HG02759 (cell line): ENCODE data around the gene KANK4.

Experiments used
- ATAC-seq: cut with Tn5 transposase; IDR thresholded peaks from one replicate; pipeline ENCODE4 v1.9.1; 2021; ENCODE audit warnings: mild to moderate bottlenecking, moderate library complexity; ENCODE audit not compliant: unreplicated experiment

Gene KANK4

GRCh38 chr1:62337706-62338631, 18.7 kb upstream of the KANK4 start:
- no peak for ATAC-seq

GRCh38 chr1:62336995-62337705, 17.9 kb upstream of the KANK4 start:
- ATAC-seq, result no peak

- no peak for ATAC-seq
Measured at GRCh38 chr1:62336638-62336994, 17.4 kb upstream of the KANK4 start.

GRCh38 chr1:62335656-62336055, 16.4 kb upstream of the KANK4 start:
- ATAC-seq, result no peak

- no peak for ATAC-seq
Measured at GRCh38 chr1:62334434-62334985, 15.3 kb upstream of the KANK4 start.

GRCh38 chr1:62333441-62333840, 14.2 kb upstream of the KANK4 start:
- no peak for ATAC-seq

GRCh38 chr1:62327360-62328055, 8.3 kb upstream of the KANK4 start:
- ATAC-seq, result no peak

- ATAC-seq, result no peak
Measured at GRCh38 chr1:62325681-62326080, 6.4 kb upstream of the KANK4 start.

GRCh38 chr1:62325081-62325480, 5.8 kb upstream of the KANK4 start:
- no peak for ATAC-seq

- no peak for ATAC-seq
Measured at GRCh38 chr1:62321446-62321845, 2.2 kb upstream of the KANK4 start.

- ATAC-seq, result no peak
Measured at GRCh38 chr1:62318320-62318755, 896 bp downstream of the KANK4 start.

- no peak for ATAC-seq
Measured at GRCh38 chr1:62317021-62317768, 2.0 kb downstream of the KANK4 start.

- ATAC-seq, result no peak
Measured at GRCh38 chr1:62316135-62316534, 3.1 kb downstream of the KANK4 start.

- ATAC-seq, result no peak
Measured at GRCh38 chr1:62315387-62315786, 3.8 kb downstream of the KANK4 start.

GRCh38 chr1:62314454-62315350, 4.5 kb downstream of the KANK4 start:
- ATAC-seq, result no peak

- no peak for ATAC-seq
Measured at GRCh38 chr1:62312698-62313097, 6.5 kb downstream of the KANK4 start.

- no peak for ATAC-seq
Measured at GRCh38 chr1:62311473-62311943, 7.7 kb downstream of the KANK4 start.

GRCh38 chr1:62309906-62310305, 9.3 kb downstream of the KANK4 start:
- ATAC-seq, result no peak

- ATAC-seq, result no peak
Measured at GRCh38 chr1:62308606-62309005, 10.6 kb downstream of the KANK4 start.
